GM12878 (cell line): ENCODE measurements around the gene AP1G2. TPM values are rescaled to one million over a fixed set of nuclear protein-coding genes. Genes with fewer than 3 reads are reported as not detected.

Source experiments
- ATAC-seq: fragments of 200-7000 bp; cut with Tn5 transposase; 3 replicates; pipeline ENCODE4 v1.9.1; 2020; ENCODE audit warnings: mild to moderate bottlenecking, moderate library complexity
- BruUV-seq: library from RNA; stranded (reverse); fragments of 400-500 nt; replicated peaks from 2 replicates; lab custom pipeline; 2021; lab: Mats Ljungman, UMichigan
- CTCF ChIA-PET: fragments of 300-600 bp; sonication (Branson Sonifier 250); formaldehyde crosslinking; extraction: SDS; loops from one replicate; lab custom pipeline; 2021; ENCODE audit warnings: inconsistent platforms; lab: Yijun Ruan, JAX
- POLR2A ChIA-PET: fragments of 350-600 bp; formaldehyde crosslinking; extraction: SDS; loops from one replicate; lab custom pipeline; 2021; ENCODE audit warnings: inconsistent platforms; lab: Charles Lee
- RAD21 ChIA-PET: fragments of 300-600 bp; sonication (Branson Sonifier 250); formaldehyde crosslinking; loops from one replicate; lab custom pipeline; 2023; ENCODE audit warnings: antibody characterized with exemption; ENCODE audit not compliant: unreplicated experiment; lab: Charles Lee
- SMC1A ChIA-PET: fragments of 300-600 bp; sonication (Branson Sonifier 250); formaldehyde crosslinking; loops from one replicate; lab custom pipeline; 2023; ENCODE audit not compliant: unreplicated experiment, uncharacterized antibody; lab: Charles Lee
- DNase-seq: peaks from one replicate; pipeline ENCODE4 v3.0.0-alpha.2; 2011; ENCODE audit warnings: low read depth, low spot score
- FAIRE-seq: peaks from 3 replicates; lab custom pipeline; 2011; peaks lifted over from hg19 to GRCh38; lab: Jason Lieb, UNC
- H2AFZ ChIP-seq: 2 replicates; pipeline ENCODE4 v1.6.0; 2011; ENCODE audit warnings: low read depth, low read length, control low read depth; ENCODE audit not compliant: control insufficient read depth
- H3K27ac ChIP-seq: 2 replicates; pipeline ENCODE4 v1.5.1; 2011; ENCODE audit warnings: control low read depth; ENCODE audit not compliant: control insufficient read depth, insufficient read depth
- H3K27me3 ChIP-seq, 2 experiments: replicated peaks in 1 of 2; 2 replicates each; pipeline versions ENCODE4 v1.6.0 to v1.6.1; 2011; ENCODE audit warnings: low read length in 1 of 2; ENCODE audit not compliant: control insufficient read depth in 2 of 2, insufficient read depth in 2 of 2
- H3K36me3 ChIP-seq, 2 experiments: 2 replicates each; pipeline ENCODE4 v1.5.1; 2011; ENCODE audit warnings: low read length in 1 of 2; ENCODE audit not compliant: control insufficient read depth in 2 of 2, insufficient read depth in 2 of 2
- H3K4me1 ChIP-seq: 2 replicates; pipeline ENCODE4 v1.6.1; 2011; ENCODE audit warnings: mild to moderate bottlenecking, low read length, moderate library complexity, mixed read lengths; ENCODE audit not compliant: control insufficient read depth, insufficient read depth
- H3K4me2 ChIP-seq: 2 replicates; pipeline ENCODE4 v1.6.0; 2011; ENCODE audit warnings: control low read depth; ENCODE audit not compliant: control insufficient read depth, insufficient read depth
- H3K4me3 ChIP-seq: fragments of 200-600 bp; sonication (generic); 2 replicates; pipeline ENCODE4 v1.5.1; 2016
- H3K79me2 ChIP-seq: 2 replicates; pipeline ENCODE4 v1.6.0; 2011; ENCODE audit warnings: low read length; ENCODE audit not compliant: control insufficient read depth, insufficient read depth
- H3K9ac ChIP-seq: 2 replicates; pipeline ENCODE4 v1.8.0; 2011; ENCODE audit warnings: low read length, control low read depth, mixed read lengths; ENCODE audit not compliant: control insufficient read depth, insufficient read depth
- H3K9me3 ChIP-seq: replicated peaks from 3 replicates; pipeline ENCODE4 v1.5.1; 2011; ENCODE audit warnings: mild to moderate bottlenecking, low read length; ENCODE audit not compliant: control insufficient read depth, insufficient read depth
- H4K20me1 ChIP-seq: 2 replicates; pipeline ENCODE4 v1.6.0; 2011; ENCODE audit not compliant: control insufficient read depth, insufficient read depth
- BHLHE40 ChIP-seq, 2 experiments: fragments of 450-650 bp in 1 of 2; IDR thresholded peaks; 2 replicates each; pipeline ENCODE4 v1.6.1; 2011 to 2017; ENCODE audit warnings: low read depth in 2 of 2, borderline replicate concordance in 1 of 2, improper control_type of control experiment in 1 of 2, low read length in 1 of 2, mild to moderate bottlenecking in 1 of 2
- EGR1 ChIP-seq, 2 experiments: IDR thresholded peaks; 1 replicate in 1 of 2; 2 replicates in 1 of 2; pipeline ENCODE4 v1.6.1; 2011 to 2012; ENCODE audit warnings: low read depth in 2 of 2, low read length in 2 of 2, borderline replicate concordance in 1 of 2, mild to moderate bottlenecking in 1 of 2, moderate library complexity in 1 of 2
- EZH2 ChIP-seq: IDR thresholded peaks from 2 replicates; pipeline ENCODE4 v1.6.1; 2012; ENCODE audit warnings: low read depth, mild to moderate bottlenecking, control low read depth, inconsistent platforms, low read length, borderline replicate concordance; ENCODE audit not compliant: control insufficient read depth
- IRF4 ChIP-seq: IDR thresholded peaks from 2 replicates; pipeline ENCODE4 v1.6.1; 2011; ENCODE audit warnings: low read depth, low read length
- NBN ChIP-seq: fragments of 450-650 bp; IDR thresholded peaks from 2 replicates; pipeline ENCODE4 v1.6.1; 2016
- NFYA ChIP-seq: IDR thresholded peaks from 2 replicates; pipeline ENCODE4 v1.6.1; 2011; ENCODE audit warnings: low read depth, mild to moderate bottlenecking, low read length, improper control_type of control experiment, borderline replicate concordance
- NR2C2 ChIP-seq: IDR thresholded peaks from 2 replicates; pipeline ENCODE4 v1.6.1; 2011; ENCODE audit warnings: borderline replicate concordance, low read depth; ENCODE audit not compliant: control insufficient read depth, insufficient read length
- PAX8 ChIP-seq: fragments of 450-650 bp; IDR thresholded peaks from 2 replicates; pipeline ENCODE4 v1.6.1; 2017; ENCODE audit warnings: mild to moderate bottlenecking, moderate library complexity
- PBX3 ChIP-seq: IDR thresholded peaks from 2 replicates; pipeline ENCODE4 v1.6.1; 2011; ENCODE audit warnings: mild to moderate bottlenecking, low read depth, low read length, moderate library complexity; ENCODE audit not compliant: insufficient replicate concordance
- RB1 ChIP-seq: fragments of 450-650 bp; formaldehyde crosslinking; IDR thresholded peaks from 2 replicates; pipeline ENCODE4 v1.6.1; 2017; ENCODE audit warnings: mild to moderate bottlenecking, borderline replicate concordance
- RELB ChIP-seq: fragments of 450-650 bp; IDR thresholded peaks from 2 replicates; pipeline ENCODE4 v1.6.1; 2017; ENCODE audit warnings: low read depth, mild to moderate bottlenecking, moderate library complexity
- SMC3 ChIP-seq: IDR thresholded peaks from 2 replicates; pipeline ENCODE4 v1.6.1; 2011; ENCODE audit warnings: low read length, improper control_type of control experiment, borderline replicate concordance
- STAT3 ChIP-seq: IDR thresholded peaks from 2 replicates; pipeline ENCODE4 v1.6.1; 2011; ENCODE audit warnings: low read depth, low read length, improper control_type of control experiment
- WGBS: methylation state at CpG from one replicate; pipeline ENCODE4 v1.1.6; 2016; ENCODE audit warnings: low lambda C conversion rate; ENCODE audit not compliant: insufficient replicate concordance, insufficient coverage; ENCODE audit errors: missing lambda C conversion rate; 5-methylcytosine and 5-hydroxymethylcytosine counted together
- in situ Hi-C: fragments of 300-500 bp; cut with MboI; formaldehyde crosslinking; loops from 9 replicates; pipeline ENCODE4 v1.14.3; 2018; ENCODE audit warnings: mixed read lengths
- intact Hi-C: fragments of 100-400 bp; cut with micrococcal nuclease; formaldehyde crosslinking; loops from one replicate; pipeline ENCODE4 v1.14.2; 2022; ENCODE audit not compliant: unreplicated experiment
- polyA plus RNA-seq, 11 experiments: library from polyadenylated mRNA; depleted of rRNA in 4 of 11; unstranded in 6 of 11; stranded (reverse) in 5 of 11; fragments of >200 nt; fragmentation: Nextera tagmentation in 4 of 11; fragmentation: Illumina TruSeq in 1 of 11; extraction: Ambion mirVana in 4 of 11; extraction: Trizol in 1 of 11; gene quantifications; 1 replicate in 1 of 11; 2 replicates in 10 of 11; pipeline versions ENCODE4 v1.2.1 to v1.2.3, GENCODE V29; 2011 to 2016; ENCODE audit warnings: inconsistent platforms in 2 of 11, missing spikeins in 2 of 11, low read depth in 1 of 11
- total RNA-seq, 4 experiments: library from RNA; depleted of rRNA in 3 of 4; stranded (reverse); fragments of >200 nt in 3 of 4; fragmentation: Illumina TruSeq in 1 of 4; extraction: Trizol in 1 of 4; gene quantifications; 2 replicates each; pipeline versions ENCODE4 v1.2.1 to v1.2.3, GENCODE V29; 2013 to 2021
- TF ChIP-seq, protein P1 (sequence below): fragments of 450-650 bp; formaldehyde crosslinking; IDR thresholded peaks from 2 replicates; pipeline ENCODE4 v1.5.0; 2022; ENCODE audit warnings: mild to moderate bottlenecking, missing genetic modification characterization

Gene AP1G2
- total and polyA plus RNA-seq, 10 of the 15 experiments (the other 5 are each of a cell fraction or from before 2014, with no cell fraction given), result 41.5 to 146 (median 103) TPM

GRCh38 chr14:23546450-23547035 is 21.0 kb downstream of the AP1G2 start (continued):
- TF ChIP-seq RELB (no peak), SMC3 (no peak), PAX8 (no peak)
- TF ChIP-seq, all 136 proteins: peak for 0

DNA sequence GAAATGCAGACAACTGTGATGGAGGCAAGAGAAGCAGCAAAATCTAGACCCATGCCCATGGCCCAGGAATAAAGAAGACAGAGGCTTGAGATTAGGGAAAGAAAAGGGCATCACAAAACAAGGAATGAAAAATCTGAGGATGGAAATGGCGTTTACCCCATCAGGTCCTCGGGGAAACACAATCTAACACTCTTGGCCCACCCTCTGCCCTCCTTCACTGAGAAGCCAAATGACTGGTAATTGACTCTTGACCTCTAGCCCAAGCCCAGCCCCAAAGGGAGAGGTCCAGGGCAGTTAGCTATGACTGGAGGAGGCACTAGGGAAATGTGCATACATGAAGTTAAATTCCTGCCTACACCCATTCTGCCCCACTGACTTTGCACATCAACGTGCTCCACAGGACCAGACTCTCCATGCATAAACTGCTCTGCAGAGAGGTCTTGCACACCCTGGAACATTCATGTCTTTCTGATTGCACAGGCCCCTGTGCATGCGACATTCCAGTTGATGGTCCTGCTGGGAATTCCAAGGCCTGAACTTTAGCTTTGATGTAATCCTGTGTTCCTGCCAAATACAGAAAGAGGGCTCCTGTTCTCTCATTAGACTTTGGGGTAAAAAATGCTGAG is 21.7 kb downstream of the AP1G2 start:
- Histone ChIP-seq H3K9ac (no peak overlapping the region), H3K79me2 (no peaks in the 10 kb centered on the region), H3K4me1 (no peaks in the 10 kb centered on the region), H2AFZ (no peak overlapping the region), H3K4me3 (no peak overlapping the region), H3K9me3 (no peaks in the 10 kb centered on the region), H3K36me3 (no peaks in the 10 kb centered on the region), H3K27me3 (no peaks in the 10 kb centered on the region), H3K4me2 (no peak overlapping the region), H4K20me1 (no peaks in the 10 kb centered on the region), H3K27ac (no peak overlapping the region)
- CTCF ChIA-PET, result interaction anchor here (11.4 kb wide), 1 partner anchor 14 kb away, joined by 131 read pairs; no protein-coding TSS in a partner anchor
- no peak for FAIRE-seq
- RAD21 ChIA-PET, result interaction anchor here (0.6 to 1.1 kb wide), 2 partner anchors 12 to 216 kb away, joined by 3 read pairs; no protein-coding TSS in a partner anchor
- WGBS, result 35% methylated on average over 4 of the region's 4 CpGs
- intact Hi-C loops, result no loop called here
- no peak for ATAC-seq
- in situ Hi-C loops, result no loop called here
- POLR2A ChIA-PET, result no interaction called here
- no TSS peak for BruUV-seq
- SMC1A ChIA-PET, result interaction anchor here (0.5 kb wide), 1 partner anchor 399 kb away, joined by 3 read pairs; no protein-coding TSS in a partner anchor
- no peak for DNase-seq
- TF ChIP-seq RB1 (no peak), NR2C2 (no peak), STAT3 (no peak), NBN (no peak), PBX3 (no peak), EGR1 (IDR thresholded peaks at IDR 0.05; ENCODE audit: borderline replicate concordance in 1 of 2, low read depth in 2 of 2, low read length in 2 of 2) (no peak), EZH2 (no peak), NFYA (no peak), BHLHE40 (IDR thresholded peaks at IDR 0.05; ENCODE audit: borderline replicate concordance in 1 of 2, low read depth in 2 of 2, low read length in 1 of 2) (no peak), IRF4 (no peak)
- TF ChIP-seq, protein P1, sequence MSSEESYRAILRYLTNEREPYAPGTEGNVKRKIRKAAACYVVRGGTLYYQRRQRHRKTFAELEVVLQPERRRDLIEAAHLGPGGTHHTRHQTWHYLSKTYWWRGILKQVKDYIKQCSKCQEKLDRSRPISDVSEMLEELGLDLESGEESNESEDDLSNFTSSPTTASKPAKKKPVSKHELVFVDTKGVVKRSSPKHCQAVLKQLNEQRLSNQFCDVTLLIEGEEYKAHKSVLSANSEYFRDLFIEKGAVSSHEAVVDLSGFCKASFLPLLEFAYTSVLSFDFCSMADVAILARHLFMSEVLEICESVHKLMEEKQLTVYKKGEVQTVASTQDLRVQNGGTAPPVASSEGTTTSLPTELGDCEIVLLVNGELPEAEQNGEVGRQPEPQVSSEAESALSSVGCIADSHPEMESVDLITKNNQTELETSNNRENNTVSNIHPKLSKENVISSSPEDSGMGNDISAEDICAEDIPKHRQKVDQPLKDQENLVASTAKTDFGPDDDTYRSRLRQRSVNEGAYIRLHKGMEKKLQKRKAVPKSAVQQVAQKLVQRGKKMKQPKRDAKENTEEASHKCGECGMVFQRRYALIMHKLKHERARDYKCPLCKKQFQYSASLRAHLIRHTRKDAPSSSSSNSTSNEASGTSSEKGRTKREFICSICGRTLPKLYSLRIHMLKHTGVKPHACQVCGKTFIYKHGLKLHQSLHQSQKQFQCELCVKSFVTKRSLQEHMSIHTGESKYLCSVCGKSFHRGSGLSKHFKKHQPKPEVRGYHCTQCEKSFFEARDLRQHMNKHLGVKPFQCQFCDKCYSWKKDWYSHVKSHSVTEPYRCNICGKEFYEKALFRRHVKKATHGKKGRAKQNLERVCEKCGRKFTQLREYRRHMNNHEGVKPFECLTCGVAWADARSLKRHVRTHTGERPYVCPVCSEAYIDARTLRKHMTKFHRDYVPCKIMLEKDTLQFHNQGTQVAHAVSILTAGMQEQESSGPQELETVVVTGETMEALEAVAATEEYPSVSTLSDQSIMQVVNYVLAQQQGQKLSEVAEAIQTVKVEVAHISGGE (CRISPR knock-in tag), result no peak
